ENCODE results near the gene BASP1. TPM values are rescaled to one million over a fixed set of nuclear protein-coding genes. Genes with fewer than 3 reads are reported as not detected.

Gene BASP1
- total RNA-seq, 1 donor from 2014 or later = 158 TPM

GRCh38 chr5:17239953-17240352, 22.5 kb downstream of the BASP1 start:
- peaks cover 3% of the 10 kb centered on the region for H3K36me3 ChIP-seq
- H3K27ac ChIP-seq = no peak overlapping the region
- H3K79me2 ChIP-seq (ENCODE audit: low read depth) = peaks cover 100% of the 10 kb centered on the region
- peaks cover 5% of the 10 kb centered on the region for H3F3A ChIP-seq (ENCODE audit: low read depth)
- no peaks in the 10 kb centered on the region for H3K27me3 ChIP-seq
- H3K4me3 ChIP-seq = no peak overlapping the region
- Mint-ChIP-seq H3K9me3 (peaks cover 48% of the 10 kb centered on the region), H3K27ac (no peak overlapping the region), H3K27me3 (ENCODE audit: insufficient read depth, low read depth) (no peaks in the 10 kb centered on the region), H3K4me1 (peaks cover 4% of the 10 kb centered on the region), H3K36me3 (peaks cover 62% of the 10 kb centered on the region), H3K4me3 (no peak overlapping the region)
- DNase-seq (ENCODE audit: low spot score) = no peak
- H3K9ac ChIP-seq = no peak overlapping the region
- no peak overlapping the region for H2AFZ ChIP-seq (replicated peaks)
- H3K4me1 ChIP-seq = peaks cover 13% of the 10 kb centered on the region
- no peaks in the 10 kb centered on the region for H3K9me3 ChIP-seq (ENCODE audit: low read depth)
- peaks cover 82% of the 10 kb centered on the region for H4K20me1 ChIP-seq (ENCODE audit: low read depth)
- TF ChIP-seq, protein P1, sequence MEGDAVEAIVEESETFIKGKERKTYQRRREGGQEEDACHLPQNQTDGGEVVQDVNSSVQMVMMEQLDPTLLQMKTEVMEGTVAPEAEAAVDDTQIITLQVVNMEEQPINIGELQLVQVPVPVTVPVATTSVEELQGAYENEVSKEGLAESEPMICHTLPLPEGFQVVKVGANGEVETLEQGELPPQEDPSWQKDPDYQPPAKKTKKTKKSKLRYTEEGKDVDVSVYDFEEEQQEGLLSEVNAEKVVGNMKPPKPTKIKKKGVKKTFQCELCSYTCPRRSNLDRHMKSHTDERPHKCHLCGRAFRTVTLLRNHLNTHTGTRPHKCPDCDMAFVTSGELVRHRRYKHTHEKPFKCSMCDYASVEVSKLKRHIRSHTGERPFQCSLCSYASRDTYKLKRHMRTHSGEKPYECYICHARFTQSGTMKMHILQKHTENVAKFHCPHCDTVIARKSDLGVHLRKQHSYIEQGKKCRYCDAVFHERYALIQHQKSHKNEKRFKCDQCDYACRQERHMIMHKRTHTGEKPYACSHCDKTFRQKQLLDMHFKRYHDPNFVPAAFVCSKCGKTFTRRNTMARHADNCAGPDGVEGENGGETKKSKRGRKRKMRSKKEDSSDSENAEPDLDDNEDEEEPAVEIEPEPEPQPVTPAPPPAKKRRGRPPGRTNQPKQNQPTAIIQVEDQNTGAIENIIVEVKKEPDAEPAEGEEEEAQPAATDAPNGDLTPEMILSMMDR (IDR thresholded peaks at IDR 0.05) = no peak
- H3K4me2 ChIP-seq = no peak overlapping the region

- H3K27me3 ChIP-seq = no peaks in the 10 kb centered on the region
- no peak overlapping the region for H2AFZ ChIP-seq (replicated peaks)
- H3K4me2 ChIP-seq = no peak overlapping the region
- H3F3A ChIP-seq (ENCODE audit: low read depth) = peaks cover 1% of the 10 kb centered on the region
- no peak overlapping the region for H3K4me3 Mint-ChIP-seq
- no peak for DNase-seq (ENCODE audit: low spot score)
- H3K9me3 ChIP-seq (ENCODE audit: low read depth) = no peaks in the 10 kb centered on the region
- TF ChIP-seq EZH2 (IDR thresholded peaks at IDR 0.05) (no peak), EZH2phosphoT487 (IDR thresholded peaks at IDR 0.05) (no peak)
- TF ChIP-seq, protein P1 (IDR thresholded peaks at IDR 0.05) = no peak
- no peak overlapping the region for H3K9ac ChIP-seq
- H3K79me2 ChIP-seq (ENCODE audit: low read depth) = peaks cover 100% of the 10 kb centered on the region
- H3K4me1 Mint-ChIP-seq = peaks cover 4% of the 10 kb centered on the region
- no peak overlapping the region for H3K27ac ChIP-seq
- H3K36me3 Mint-ChIP-seq = peaks cover 61% of the 10 kb centered on the region
- no peak overlapping the region for H3K4me3 ChIP-seq
- peaks cover 88% of the 10 kb centered on the region for H4K20me1 ChIP-seq (ENCODE audit: low read depth)
- H3K9me3 Mint-ChIP-seq = peaks cover 47% of the 10 kb centered on the region
- H3K27ac Mint-ChIP-seq = no peak overlapping the region
- H3K4me1 ChIP-seq = peaks cover 13% of the 10 kb centered on the region
- H3K27me3 Mint-ChIP-seq (ENCODE audit: insufficient read depth, low read depth) = no peaks in the 10 kb centered on the region
- H3K36me3 ChIP-seq = peaks cover 2% of the 10 kb centered on the region
Observed at GRCh38 chr5:17240487-17240886, 23.1 kb downstream of the BASP1 start.

DNA sequence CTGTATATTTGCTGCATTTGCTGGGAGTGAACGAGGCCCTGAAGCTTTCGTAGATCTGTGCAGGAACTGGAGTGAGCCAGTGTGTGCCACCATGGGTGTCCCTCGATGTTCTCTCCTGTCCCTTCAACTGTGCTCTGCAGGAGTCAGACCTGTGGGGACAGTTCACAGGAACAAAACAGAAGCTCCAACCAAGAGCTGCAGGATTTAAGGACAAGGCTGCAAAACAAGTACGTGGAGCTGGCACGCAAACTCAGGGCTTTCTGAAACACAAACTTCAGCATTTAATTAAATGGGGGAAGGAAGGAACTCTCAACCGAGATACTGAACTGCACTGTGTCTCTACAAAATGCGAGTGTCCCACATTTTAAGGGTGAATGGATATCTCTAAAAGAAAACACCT, 24.2 kb downstream of the BASP1 start:
- Histone ChIP-seq H3K9me3 (ENCODE audit: low read depth) (no peaks in the 10 kb centered on the region), H3K27ac (peak overlapping the region; percentile 71), H3K79me2 (ENCODE audit: low read depth) (peaks cover 100% of the 10 kb centered on the region), H3K4me2 (peak overlapping the region; percentile 24), H3K36me3 (no peaks in the 10 kb centered on the region), H3K9ac (no peak overlapping the region), H3K4me1 (peaks cover 13% of the 10 kb centered on the region), H4K20me1 (ENCODE audit: low read depth) (peaks cover 98% of the 10 kb centered on the region), H3K4me3 (no peak overlapping the region), H2AFZ (replicated peaks) (no peak overlapping the region), H3K27me3 (no peaks in the 10 kb centered on the region), H3F3A (ENCODE audit: low read depth) (no peaks in the 10 kb centered on the region)
- no peaks in the 10 kb centered on the region for H3K27me3 Mint-ChIP-seq (ENCODE audit: insufficient read depth, low read depth)
- H3K9me3 Mint-ChIP-seq = peaks cover 47% of the 10 kb centered on the region
- TF ChIP-seq EZH2phosphoT487 (IDR thresholded peaks at IDR 0.05) = no peak
- no peak for TF ChIP-seq EZH2 (IDR thresholded peaks at IDR 0.05)
- TF ChIP-seq, protein P1 (IDR thresholded peaks at IDR 0.05) = no peak
- peaks cover 62% of the 10 kb centered on the region for H3K36me3 Mint-ChIP-seq
- DNase-seq (ENCODE audit: low spot score) = no peak
- no peak overlapping the region for H3K4me3 Mint-ChIP-seq
- H3K27ac Mint-ChIP-seq = no peak overlapping the region
- H3K4me1 Mint-ChIP-seq = peaks cover 4% of the 10 kb centered on the region
